ENCODE measurements around the gene HPGDS.

- TF ChIP-seq FOXJ3 (CRISPR knock-in tag; IDR thresholded peaks at IDR 0.05) = no peak
- no peak for TF ChIP-seq MEF2A (IDR thresholded peaks at IDR 0.05; ENCODE audit: borderline replicate concordance, low read depth)
- peak; percentile 72 for TF ChIP-seq CTCF (IDR thresholded peaks at IDR 0.05)
- TF ChIP-seq REST (IDR thresholded peaks at IDR 0.05; ENCODE audit: low read depth, low read length) = no peak
- TF ChIP-seq POLR2AphosphoS5 (IDR thresholded peaks at IDR 0.05; ENCODE audit: low read depth, low read length) = no peak
- peak; percentile 65 for TF ChIP-seq RAD21 (IDR thresholded peaks at IDR 0.05; ENCODE audit: low read length)
- no peak for TF ChIP-seq RFX5 (IDR thresholded peaks at IDR 0.05; ENCODE audit: low read length)
- TF ChIP-seq MAX (IDR thresholded peaks at IDR 0.05; ENCODE audit: low read depth) = no peak
- TF ChIP-seq ELF1 (IDR thresholded peaks at IDR 0.05) = no peak
Observed at GRCh38 chr4:94390804-94391410, 48.3 kb upstream of the HPGDS start.

All from SK-N-SH (cell line).